HCT116 (cell line): Measurements from ENCODE around the gene TOMM34. TPM values are rescaled to one million over a fixed set of nuclear protein-coding genes. Genes with fewer than 3 reads are reported as not detected.

ENCODE experiments used
- ATAC-seq: fragments of 200-7000 bp; cut with Tn5 transposase; 2 replicates; pipeline ENCODE4 v1.9.1; 2020; ENCODE audit warnings: mild to moderate bottlenecking, moderate library complexity
- BruUV-seq: library from RNA; stranded (reverse); fragments of 400-500 nt; replicated peaks from 2 replicates; lab custom pipeline; 2021; lab: Mats Ljungman, UMichigan
- CTCF ChIA-PET: fragments of 300-600 bp; sonication (Branson Sonifier 250); formaldehyde crosslinking; loops from one replicate; lab custom pipeline; 2021; ENCODE audit warnings: antibody characterized with exemption; lab: Charles Lee
- POLR2A ChIA-PET: fragments of 300-600, 350-600 bp; sonication (Branson Sonifier 250); formaldehyde crosslinking; loops from one replicate; lab custom pipeline; 2021; ENCODE audit warnings: antibody characterized with exemption; lab: Charles Lee
- RAD21 ChIA-PET, 2 experiments: fragments of 300-600 bp; sonication (Branson Sonifier 250); formaldehyde crosslinking; loops; one replicate each; lab custom pipeline; 2023; ENCODE audit warnings: low total read pairs in 2 of 2; ENCODE audit not compliant: uncharacterized antibody in 2 of 2, unreplicated experiment in 2 of 2, low non-redundant PET in 1 of 2; lab: Charles Lee
- DNase-seq: peaks from one replicate; pipeline ENCODE4 v3.0.0-alpha.2; 2010; ENCODE audit warnings: low read depth, low spot score
- H2AFZ ChIP-seq: fragments of 200-600 bp; shearing (Covaris generic), sonication (generic); 2 replicates; pipeline ENCODE4 v1.6.1; 2017; ENCODE audit warnings: low read depth, mixed run types, mixed read lengths, antibody characterized with exemption, low read length; ENCODE audit not compliant: poor library complexity, severe bottlenecking
- H3K27ac ChIP-seq: 2 replicates; pipeline ENCODE4 v1.5.1; 2012; ENCODE audit warnings: low read depth, low read length
- H3K27me3 ChIP-seq: fragments of 200-600 bp; sonication (generic); 2 replicates; pipeline ENCODE4 v1.6.1; 2016; ENCODE audit warnings: mixed run types, low read length, mixed read lengths; ENCODE audit not compliant: insufficient read depth
- H3K36me3 ChIP-seq, 2 experiments: fragments of 200-500 bp in 1 of 2; fragments of 200-600 bp in 1 of 2; sonication (Bioruptor generic) in 1 of 2; sonication (generic) in 1 of 2; 2 replicates each; pipeline versions ENCODE4 v1.5.1 to v1.6.1; 2014 to 2016; ENCODE audit warnings: low read length in 2 of 2, inconsistent platforms in 1 of 2, mixed read lengths in 1 of 2, mixed run types in 1 of 2; ENCODE audit not compliant: insufficient read depth in 2 of 2, control insufficient read depth in 1 of 2
- H3K4me1 ChIP-seq, 2 experiments: fragments of 200-600 bp in 1 of 2; sonication (generic) in 1 of 2; 2 replicates each; pipeline versions ENCODE4 v1.5.1 to v1.6.1; 2012 to 2017; ENCODE audit warnings: low read length in 2 of 2, inconsistent platforms in 1 of 2, mild to moderate bottlenecking in 1 of 2, mixed read lengths in 1 of 2, mixed run types in 1 of 2, moderate library complexity in 1 of 2; ENCODE audit not compliant: insufficient read depth in 2 of 2, control insufficient read depth in 1 of 2
- H3K4me2 ChIP-seq: fragments of 200-600 bp; sonication (generic); 2 replicates; pipeline ENCODE4 v1.6.1; 2017; ENCODE audit warnings: mixed run types, low read length, mixed read lengths
- H3K4me3 ChIP-seq, 2 experiments: fragments of 200-600 bp in 1 of 2; sonication (generic) in 1 of 2; replicated peaks in 1 of 2; 2 replicates each; pipeline ENCODE4 v1.5.1; 2011 to 2016; ENCODE audit warnings: low read length in 2 of 2, control low read depth in 1 of 2, low read depth in 1 of 2, mild to moderate bottlenecking in 1 of 2, mixed read lengths in 1 of 2, mixed run types in 1 of 2
- H3K79me2 ChIP-seq: fragments of 200-600 bp; sonication (generic); 2 replicates; pipeline ENCODE4 v1.6.1; 2017; ENCODE audit warnings: mild to moderate bottlenecking, mixed run types, low read length, moderate library complexity, mixed read lengths; ENCODE audit not compliant: insufficient read depth
- H3K9ac ChIP-seq: fragments of 200-600 bp; sonication (generic); 2 replicates; pipeline ENCODE4 v1.6.1; 2016; ENCODE audit warnings: low read length, mixed read lengths
- H3K9me2 ChIP-seq: fragments of 200-600 bp; sonication (generic), shearing (Covaris generic); 2 replicates; pipeline ENCODE4 v1.6.1; 2017; ENCODE audit warnings: mixed run types, mild to moderate bottlenecking, moderate library complexity; ENCODE audit not compliant: insufficient read depth
- H3K9me3 ChIP-seq, 2 experiments: fragments of 200-500 bp in 1 of 2; fragments of 200-600 bp in 1 of 2; sonication (Bioruptor generic) in 1 of 2; sonication (generic) in 1 of 2; 2 replicates each; pipeline ENCODE4 v1.6.1; 2014 to 2017; ENCODE audit warnings: low read length in 2 of 2, mixed read lengths in 2 of 2, inconsistent platforms in 1 of 2, low read depth in 1 of 2, mild to moderate bottlenecking in 1 of 2, mixed run types in 1 of 2, moderate library complexity in 1 of 2; ENCODE audit not compliant: control insufficient read depth in 1 of 2, insufficient read depth in 1 of 2
- H4K20me1 ChIP-seq: fragments of 200-600 bp; sonication (generic), shearing (Covaris generic); 2 replicates; pipeline ENCODE4 v1.6.1; 2017; ENCODE audit warnings: mixed run types, mild to moderate bottlenecking, moderate library complexity; ENCODE audit not compliant: insufficient read depth
- CEBPB ChIP-seq: IDR thresholded peaks from 2 replicates; pipeline ENCODE4 v1.6.1; 2012; ENCODE audit warnings: low read depth
- EZH2 ChIP-seq: fragments of 200-600 bp; sonication (generic); IDR thresholded peaks from 2 replicates; pipeline ENCODE4 v1.6.1; 2017; ENCODE audit warnings: antibody characterized with exemption, mixed run types
- TCF7L2 ChIP-seq: IDR thresholded peaks from 2 replicates; pipeline ENCODE4 v1.7.0; 2011; ENCODE audit warnings: borderline replicate concordance, inconsistent platforms; ENCODE audit not compliant: insufficient read depth, insufficient read length; ENCODE audit errors: extremely low read depth
- ZFX ChIP-seq: fragments of 450-650 bp; IDR thresholded peaks from 2 replicates; pipeline ENCODE4 v1.6.1; 2017
- intact Hi-C: fragments of 100-400 bp; cut with micrococcal nuclease; formaldehyde crosslinking; loops from 2 replicates; pipeline ENCODE4 v1.10.0; 2022
- total RNA-seq: library from RNA; stranded (reverse); gene quantifications from one replicate; pipeline ENCODE4 v1.2.1, GENCODE V29; 2021; ENCODE audit not compliant: unreplicated experiment
- TF ChIP-seq, protein P1 (sequence below): IDR thresholded peaks from 2 replicates; pipeline ENCODE4 v1.6.1; 2012; ENCODE audit warnings: low read depth
- TF ChIP-seq, protein P2 (sequence below): IDR thresholded peaks from 2 replicates; pipeline ENCODE4 v1.6.1; 2011; ENCODE audit warnings: mild to moderate bottlenecking, low read length, moderate library complexity; ENCODE audit not compliant: insufficient replicate concordance; ENCODE audit errors: extremely low read depth
- TF ChIP-seq, protein P3 (sequence below), 3 experiments: fragments of 200-600 bp in 1 of 3; sonication (generic) in 1 of 3; IDR thresholded peaks in 2 of 3; conservative IDR thresholded peaks in 1 of 3; 2 replicates each; pipeline ENCODE4 v1.5.1; 2012 to 2017; ENCODE audit warnings: low read depth in 2 of 3, low read length in 2 of 3, antibody characterized with exemption in 1 of 3, borderline replicate concordance in 1 of 3, control low read depth in 1 of 3, mild to moderate bottlenecking in 1 of 3, mixed read lengths in 1 of 3, mixed run types in 1 of 3, moderate library complexity in 1 of 3; ENCODE audit not compliant: insufficient read depth in 1 of 3
- TF ChIP-seq, protein P4 (sequence below): IDR thresholded peaks from 2 replicates; pipeline ENCODE4 v1.6.1; 2012

TOMM34 gene
- total RNA-seq, 1 experiment from 2014 or later = 51.7 TPM

GRCh38 chr20:44912189-44912588 is 48.0 kb downstream of the TOMM34 start:
- no peak overlapping the region for H3K9ac ChIP-seq
- H3K79me2 ChIP-seq = peaks cover 21% of the 10 kb centered on the region
- H4K20me1 ChIP-seq = no peaks in the 10 kb centered on the region
- no TSS peak for BruUV-seq
- no peaks in the 10 kb centered on the region for H3K9me2 ChIP-seq
- no peaks in the 10 kb centered on the region for H3K9me3 ChIP-seq
- H3K4me3 ChIP-seq = no peak overlapping the region
- H3K36me3 ChIP-seq = peaks cover 30 to 33% of the 10 kb centered on the region in 2 experiments; a peak in 3 of 4 replicates
- ChIA-PET RAD21 (no interaction called here), POLR2A (no interaction called here), CTCF (no interaction called here)
- TF ChIP-seq TCF7L2 (no peak), ZFX (no peak), EZH2 (no peak), CEBPB (no peak)
- TF ChIP-seq, protein P1, sequence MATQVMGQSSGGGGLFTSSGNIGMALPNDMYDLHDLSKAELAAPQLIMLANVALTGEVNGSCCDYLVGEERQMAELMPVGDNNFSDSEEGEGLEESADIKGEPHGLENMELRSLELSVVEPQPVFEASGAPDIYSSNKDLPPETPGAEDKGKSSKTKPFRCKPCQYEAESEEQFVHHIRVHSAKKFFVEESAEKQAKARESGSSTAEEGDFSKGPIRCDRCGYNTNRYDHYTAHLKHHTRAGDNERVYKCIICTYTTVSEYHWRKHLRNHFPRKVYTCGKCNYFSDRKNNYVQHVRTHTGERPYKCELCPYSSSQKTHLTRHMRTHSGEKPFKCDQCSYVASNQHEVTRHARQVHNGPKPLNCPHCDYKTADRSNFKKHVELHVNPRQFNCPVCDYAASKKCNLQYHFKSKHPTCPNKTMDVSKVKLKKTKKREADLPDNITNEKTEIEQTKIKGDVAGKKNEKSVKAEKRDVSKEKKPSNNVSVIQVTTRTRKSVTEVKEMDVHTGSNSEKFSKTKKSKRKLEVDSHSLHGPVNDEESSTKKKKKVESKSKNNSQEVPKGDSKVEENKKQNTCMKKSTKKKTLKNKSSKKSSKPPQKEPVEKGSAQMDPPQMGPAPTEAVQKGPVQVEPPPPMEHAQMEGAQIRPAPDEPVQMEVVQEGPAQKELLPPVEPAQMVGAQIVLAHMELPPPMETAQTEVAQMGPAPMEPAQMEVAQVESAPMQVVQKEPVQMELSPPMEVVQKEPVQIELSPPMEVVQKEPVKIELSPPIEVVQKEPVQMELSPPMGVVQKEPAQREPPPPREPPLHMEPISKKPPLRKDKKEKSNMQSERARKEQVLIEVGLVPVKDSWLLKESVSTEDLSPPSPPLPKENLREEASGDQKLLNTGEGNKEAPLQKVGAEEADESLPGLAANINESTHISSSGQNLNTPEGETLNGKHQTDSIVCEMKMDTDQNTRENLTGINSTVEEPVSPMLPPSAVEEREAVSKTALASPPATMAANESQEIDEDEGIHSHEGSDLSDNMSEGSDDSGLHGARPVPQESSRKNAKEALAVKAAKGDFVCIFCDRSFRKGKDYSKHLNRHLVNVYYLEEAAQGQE = no peak
- TF ChIP-seq, protein P2, sequence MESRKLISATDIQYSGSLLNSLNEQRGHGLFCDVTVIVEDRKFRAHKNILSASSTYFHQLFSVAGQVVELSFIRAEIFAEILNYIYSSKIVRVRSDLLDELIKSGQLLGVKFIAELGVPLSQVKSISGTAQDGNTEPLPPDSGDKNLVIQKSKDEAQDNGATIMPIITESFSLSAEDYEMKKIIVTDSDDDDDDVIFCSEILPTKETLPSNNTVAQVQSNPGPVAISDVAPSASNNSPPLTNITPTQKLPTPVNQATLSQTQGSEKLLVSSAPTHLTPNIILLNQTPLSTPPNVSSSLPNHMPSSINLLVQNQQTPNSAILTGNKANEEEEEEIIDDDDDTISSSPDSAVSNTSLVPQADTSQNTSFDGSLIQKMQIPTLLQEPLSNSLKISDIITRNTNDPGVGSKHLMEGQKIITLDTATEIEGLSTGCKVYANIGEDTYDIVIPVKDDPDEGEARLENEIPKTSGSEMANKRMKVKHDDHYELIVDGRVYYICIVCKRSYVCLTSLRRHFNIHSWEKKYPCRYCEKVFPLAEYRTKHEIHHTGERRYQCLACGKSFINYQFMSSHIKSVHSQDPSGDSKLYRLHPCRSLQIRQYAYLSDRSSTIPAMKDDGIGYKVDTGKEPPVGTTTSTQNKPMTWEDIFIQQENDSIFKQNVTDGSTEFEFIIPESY = no peak
- TF ChIP-seq, protein P3, sequence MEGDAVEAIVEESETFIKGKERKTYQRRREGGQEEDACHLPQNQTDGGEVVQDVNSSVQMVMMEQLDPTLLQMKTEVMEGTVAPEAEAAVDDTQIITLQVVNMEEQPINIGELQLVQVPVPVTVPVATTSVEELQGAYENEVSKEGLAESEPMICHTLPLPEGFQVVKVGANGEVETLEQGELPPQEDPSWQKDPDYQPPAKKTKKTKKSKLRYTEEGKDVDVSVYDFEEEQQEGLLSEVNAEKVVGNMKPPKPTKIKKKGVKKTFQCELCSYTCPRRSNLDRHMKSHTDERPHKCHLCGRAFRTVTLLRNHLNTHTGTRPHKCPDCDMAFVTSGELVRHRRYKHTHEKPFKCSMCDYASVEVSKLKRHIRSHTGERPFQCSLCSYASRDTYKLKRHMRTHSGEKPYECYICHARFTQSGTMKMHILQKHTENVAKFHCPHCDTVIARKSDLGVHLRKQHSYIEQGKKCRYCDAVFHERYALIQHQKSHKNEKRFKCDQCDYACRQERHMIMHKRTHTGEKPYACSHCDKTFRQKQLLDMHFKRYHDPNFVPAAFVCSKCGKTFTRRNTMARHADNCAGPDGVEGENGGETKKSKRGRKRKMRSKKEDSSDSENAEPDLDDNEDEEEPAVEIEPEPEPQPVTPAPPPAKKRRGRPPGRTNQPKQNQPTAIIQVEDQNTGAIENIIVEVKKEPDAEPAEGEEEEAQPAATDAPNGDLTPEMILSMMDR (IDR thresholded peaks at IDR 0.05 in 2 of 3, conservative IDR thresholded peaks at IDR 0.05 in 1 of 3; ENCODE audit: borderline replicate concordance in 1 of 3, insufficient read depth in 1 of 3, low read depth in 2 of 3, low read length in 2 of 3) = no peak
- TF ChIP-seq, protein P4, sequence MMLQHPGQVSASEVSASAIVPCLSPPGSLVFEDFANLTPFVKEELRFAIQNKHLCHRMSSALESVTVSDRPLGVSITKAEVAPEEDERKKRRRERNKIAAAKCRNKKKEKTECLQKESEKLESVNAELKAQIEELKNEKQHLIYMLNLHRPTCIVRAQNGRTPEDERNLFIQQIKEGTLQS = no peak
- peaks cover 12 to 17% of the 10 kb centered on the region in 2 experiments; a peak in 3 of 4 replicates for H3K4me1 ChIP-seq
- no peak overlapping the region for H2AFZ ChIP-seq
- H3K27ac ChIP-seq = peak overlapping the region; percentile 3; the same call in 1 of the 2 replicates
- DNase-seq (no peak), ATAC-seq (no peak)
- intact Hi-C loops = no loop called here
- no peaks in the 10 kb centered on the region for H3K27me3 ChIP-seq
- no peak overlapping the region for H3K4me2 ChIP-seq
